GM12874 (cell line): ENCODE data around the gene DTX4.

Experiments used
- CTCF ChIP-seq: IDR thresholded peaks from 2 replicates; pipeline ENCODE4 v1.5.1; 2011; ENCODE audit warnings: low read depth, mild to moderate bottlenecking, control low read depth, low read length, moderate library complexity; ENCODE audit not compliant: insufficient read depth

DTX4 gene

GRCh38 chr11:59195586-59195985 is 23.7 kb downstream of the DTX4 start:
- no peak for TF ChIP-seq CTCF

GRCh38 chr11:59196777-59197176 is 24.8 kb downstream of the DTX4 start:
- no peak for TF ChIP-seq CTCF

- TF ChIP-seq CTCF = no peak
Measured at GRCh38 chr11:59197991-59198390, 26.1 kb downstream of the DTX4 start.

- TF ChIP-seq CTCF = no peak
Measured at GRCh38 chr11:59198726-59199125, 26.8 kb downstream of the DTX4 start.

- no peak for TF ChIP-seq CTCF
Measured at GRCh38 chr11:59199546-59200422, 27.9 kb downstream of the DTX4 start.

GRCh38 chr11:59200423-59200746 is 28.5 kb downstream of the DTX4 start:
- no peak for TF ChIP-seq CTCF

GRCh38 chr11:59201353-59201752 is 29.4 kb downstream of the DTX4 start:
- peak; percentile 46; the same call in 1 of the 2 replicates for TF ChIP-seq CTCF
